HepG2 (cell line): Measurements from ENCODE around the gene VSNL1. TPM values are rescaled to one million over a fixed set of nuclear protein-coding genes. Genes with fewer than 3 reads are reported as not detected.

Experiments
- ATAC-seq: fragments of 200-7000 bp; cut with Tn5 transposase; 3 replicates; pipeline ENCODE4 v1.9.1; 2020; ENCODE audit warnings: mild to moderate bottlenecking, moderate library complexity
- BruUV-seq: library from RNA; stranded (reverse); fragments of 400-500 nt; replicated peaks from 2 replicates; lab custom pipeline; 2021; lab: Mats Ljungman, UMichigan
- CTCF ChIA-PET: fragments of 300-600 bp; formaldehyde crosslinking; extraction: SDS; loops from one replicate; lab custom pipeline; 2021; ENCODE audit warnings: low total read pairs, inconsistent platforms, low intra/inter-chr PET ratio; lab: Yijun Ruan, JAX
- POLR2A ChIA-PET: fragments of 350-600 bp; sonication (Branson Sonifier 250); formaldehyde crosslinking; loops from one replicate; lab custom pipeline; 2020; ENCODE audit warnings: antibody characterized with exemption, inconsistent platforms; lab: Yijun Ruan, JAX
- DNase-seq: peaks from one replicate; pipeline ENCODE4 v3.0.0-alpha.2; 2015; ENCODE audit warnings: low spot score
- FAIRE-seq: peaks from 3 replicates; lab custom pipeline; 2011; peaks lifted over from hg19 to GRCh38; lab: Jason Lieb, UNC
- H2AFZ ChIP-seq: one replicate; pipeline ENCODE4 v1.6.1; 2011; ENCODE audit warnings: low read length, inconsistent platforms
- H3K27ac ChIP-seq: fragments of 300-600 bp; 3 replicates; pipeline ENCODE4 v1.8.0; 2011; ENCODE audit warnings: mixed run types, mild to moderate bottlenecking, mixed read lengths, low read length, inconsistent platforms; ENCODE audit not compliant: insufficient read depth; ENCODE audit errors: extremely low read length
- H3K27me3 ChIP-seq, 2 experiments: fragments of 200-600 bp in 1 of 2; 2 replicates in 1 of 2; 3 replicates in 1 of 2; pipeline versions ENCODE4 v1.6.0 to v1.8.0; 2011; ENCODE audit warnings: low read length in 2 of 2, mild to moderate bottlenecking in 2 of 2, moderate library complexity in 2 of 2, inconsistent platforms in 1 of 2; ENCODE audit not compliant: insufficient read depth in 2 of 2, control insufficient read depth in 1 of 2
- H3K36me3 ChIP-seq, 2 experiments: fragments of 200-600 bp in 1 of 2; replicated peaks in 1 of 2; 2 replicates in 1 of 2; 3 replicates in 1 of 2; pipeline versions ENCODE4 v1.5.1 to v1.8.0; 2011; ENCODE audit warnings: low read length in 2 of 2, inconsistent platforms in 1 of 2; ENCODE audit not compliant: insufficient read depth in 2 of 2, control insufficient read depth in 1 of 2
- H3K4me1 ChIP-seq: 2 replicates; pipeline ENCODE4 v1.5.1; 2012; ENCODE audit warnings: low read length, inconsistent platforms; ENCODE audit not compliant: insufficient read depth
- H3K4me2 ChIP-seq: 2 replicates; pipeline ENCODE4 v1.6.0; 2011; ENCODE audit warnings: low read depth, low read length, inconsistent platforms
- H3K4me3 ChIP-seq, 3 experiments: fragments of 200-600 bp in 1 of 3; sonication (generic), shearing (Covaris generic) in 1 of 3; replicated peaks in 1 of 3; 2 replicates each; pipeline ENCODE4 v1.5.1; 2011 to 2016; ENCODE audit warnings: low read length in 3 of 3, inconsistent platforms in 2 of 3, low read depth in 2 of 3, mild to moderate bottlenecking in 2 of 3, control low read depth in 1 of 3, mixed read lengths in 1 of 3; ENCODE audit not compliant: insufficient read depth in 1 of 3
- H3K79me2 ChIP-seq: one replicate; pipeline ENCODE4 v1.6.1; 2011; ENCODE audit warnings: low read length, inconsistent platforms; ENCODE audit not compliant: insufficient read depth
- H3K9ac ChIP-seq: 2 replicates; pipeline ENCODE4 v1.6.0; 2011; ENCODE audit warnings: mild to moderate bottlenecking, low read depth, low read length, inconsistent platforms; ENCODE audit not compliant: insufficient read depth
- H3K9me3 ChIP-seq: 2 replicates; pipeline ENCODE4 v1.5.1; 2012; ENCODE audit warnings: mild to moderate bottlenecking, low read length
- H4K20me1 ChIP-seq: 2 replicates; pipeline ENCODE4 v1.6.0; 2011; ENCODE audit warnings: inconsistent platforms, mild to moderate bottlenecking, low read length, moderate library complexity; ENCODE audit not compliant: insufficient read depth
- ZNF552 ChIP-seq: sonication (generic); formaldehyde crosslinking; IDR thresholded peaks from 2 replicates; pipeline ENCODE4 v1.9.0; 2022; ENCODE audit warnings: missing genetic modification reagents, mild to moderate bottlenecking, borderline replicate concordance
- ZNF770 ChIP-seq: sonication (generic); formaldehyde crosslinking; IDR thresholded peaks from 2 replicates; pipeline ENCODE4 v1.5.0; 2020; ENCODE audit warnings: mild to moderate bottlenecking, missing genetic modification reagents
- WGBS: methylation state at CpG from one replicate; pipeline ENCODE4 v1.1.6; 2017; ENCODE audit warnings: low lambda C conversion rate; 5-methylcytosine and 5-hydroxymethylcytosine counted together
- in situ Hi-C: cut with HindIII; loops from 2 replicates; pipeline ENCODE4 v1.10.0; 2017; ENCODE audit warnings: low pct_unique_long_range_greater_than_20kb; ENCODE audit not compliant: extremely low pct_ligation_motif_present
- intact Hi-C: fragments of 100-400 bp; cut with micrococcal nuclease; formaldehyde crosslinking; loops from one replicate; pipeline ENCODE4 v1.10.0; 2022; ENCODE audit not compliant: unreplicated experiment
- polyA plus RNA-seq, 8 experiments: library from polyadenylated mRNA; depleted of rRNA in 3 of 8; stranded (reverse) in 7 of 8; unstranded in 1 of 8; fragments of >200 nt; fragmentation: Illumina TruSeq in 4 of 8; extraction: Trizol in 4 of 8; gene quantifications; 2 replicates each; pipeline versions ENCODE4 v1.2.1 to v1.2.3, GENCODE V29; 2011 to 2016; ENCODE audit warnings: low read depth in 4 of 8, missing spikeins in 1 of 8, mixed read lengths in 1 of 8; ENCODE audit not compliant: insufficient read depth in 1 of 8
- total RNA-seq, 5 experiments: library from RNA; depleted of rRNA; stranded (reverse); fragments of >200 nt; fragmentation: Illumina TruSeq; extraction: Trizol; gene quantifications; 2 replicates each; pipeline ENCODE4 v1.2.3, GENCODE V29; 2016; ENCODE audit warnings: low read depth in 1 of 5

The VSNL1 gene
- total and polyA plus RNA-seq, 2 of the 13 experiments (the other 11 are each of a cell fraction or from before 2014, with no cell fraction given) = 63.2 to 95.9 TPM

- 95% methylated on average over 3 of the region's 3 CpGs for WGBS
- FAIRE-seq = no peak
Measured at GRCh38 chr2:17574406-17575073, 34.0 kb downstream of the VSNL1 start.

More at GRCh38 chr2:17574406-17575073, 34.0 kb downstream of the VSNL1 start:
- H3K4me3 ChIP-seq = no peak overlapping the region
- no peak for DNase-seq
- in situ Hi-C loops = loop anchor here (5.0 kb wide), 1 partner anchor 102 kb away; no protein-coding TSS in a partner anchor
- peaks cover 83% of the 10 kb centered on the region for H3K79me2 ChIP-seq
- BruUV-seq = no TSS peak
- peaks cover 52% of the 10 kb centered on the region for H3K4me1 ChIP-seq
- no peaks in the 10 kb centered on the region for H3K27me3 ChIP-seq
- TF ChIP-seq ZNF770 (CRISPR knock-in tag) = peak; percentile 94
- TF ChIP-seq ZNF552 = no peak
- TF ChIP-seq, all 625 proteins: peak for 1
- Histone ChIP-seq H2AFZ (no peak overlapping the region), H3K27ac (peak overlapping the region; percentile 5), H3K4me2 (no peak overlapping the region), H4K20me1 (no peaks in the 10 kb centered on the region), H3K9ac (no peak overlapping the region), H3K9me3 (no peaks in the 10 kb centered on the region), H3K36me3 (peaks cover 0 to 2% of the 10 kb centered on the region in 2 experiments; a peak in 1 of 5 replicates)
- ChIA-PET CTCF (no interaction called here), POLR2A (interaction anchor here (1.1 to 2.6 kb wide), 4 partner anchors 20 to 34 kb away, joined by 3 to 11 read pairs (median 6); partner anchors contain the start of gene VSNL1)
- ATAC-seq = no peak
- intact Hi-C loops = loop anchor here (5.0 kb wide), 1 partner anchor 262 kb away; no protein-coding TSS in a partner anchor
